Hippocampal formation (tissue), 2 donors: ENCODE data around the gene ELP1.
A peak's percentile ranks its signal among the peaks of the same experiment; 100 is the strongest.
"Not testable (repeated sequence)": the region's sequence is repeated elsewhere in the genome, so short reads cannot be mapped to it uniquely, and the experiment has no call there.

ENCODE experiments used
- DNase-seq, 2 donors: peaks; one replicate each; lab custom pipeline; 2025; lab: John Stamatoyannopoulos, UW

ELP1 gene

DNA sequence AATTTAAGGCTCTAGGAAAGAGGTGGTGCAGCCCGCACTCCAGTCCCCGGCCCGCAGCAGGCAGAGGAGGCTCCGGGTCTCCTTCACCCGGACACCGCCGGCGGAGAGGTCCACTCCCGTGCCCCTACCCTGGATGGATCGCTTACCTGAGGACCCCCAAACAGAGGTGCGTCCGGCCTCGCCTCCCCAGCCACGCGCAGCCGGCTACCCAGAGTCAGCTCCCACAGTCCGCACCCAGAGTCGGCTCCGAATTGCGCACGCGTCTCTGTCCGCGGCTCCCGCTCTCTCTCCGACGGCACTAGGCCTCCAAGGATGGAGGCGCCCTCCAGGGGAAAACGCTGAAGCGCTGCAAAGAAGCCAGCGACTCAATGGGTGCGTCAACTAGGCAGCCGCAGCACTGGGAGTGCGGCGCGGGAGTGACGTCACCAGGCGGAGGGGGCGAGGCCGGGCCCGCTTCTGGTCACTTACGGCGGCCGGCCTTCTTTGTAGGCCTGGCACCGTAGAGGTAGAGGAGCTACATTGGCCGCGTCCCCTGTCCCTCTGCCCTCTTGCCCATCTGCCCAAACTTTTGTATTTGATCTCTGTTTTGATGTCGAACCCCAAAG, at the start of gene ELP1:
ELP1 (minus strand) TSS at position 407 of the 605 bp plus-strand sequence. CDS start 2,978 bp downstream, outside the sequence.
- DNase-seq: peak; percentile 82 to 84

DNA sequence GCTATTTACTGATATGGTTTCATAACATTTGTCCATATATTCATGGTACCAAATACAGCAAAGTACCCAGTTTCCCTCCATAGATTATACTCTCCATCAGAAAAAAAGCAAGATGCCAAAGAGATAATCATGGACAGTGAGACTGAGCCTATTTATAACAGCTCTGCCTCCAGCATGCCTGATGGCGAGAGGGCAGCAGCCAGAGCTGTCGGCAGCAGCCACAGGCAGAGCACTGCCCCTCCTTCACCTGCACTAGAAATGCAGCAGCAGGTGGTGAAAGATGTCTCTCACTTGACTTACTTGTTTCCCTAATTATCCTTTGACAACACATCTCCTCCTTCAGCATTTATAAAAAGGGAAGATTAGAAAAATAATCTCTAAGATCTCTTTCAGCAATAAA, 47.0 kb upstream of the ELP1 start:
- no peak for DNase-seq

DNA sequence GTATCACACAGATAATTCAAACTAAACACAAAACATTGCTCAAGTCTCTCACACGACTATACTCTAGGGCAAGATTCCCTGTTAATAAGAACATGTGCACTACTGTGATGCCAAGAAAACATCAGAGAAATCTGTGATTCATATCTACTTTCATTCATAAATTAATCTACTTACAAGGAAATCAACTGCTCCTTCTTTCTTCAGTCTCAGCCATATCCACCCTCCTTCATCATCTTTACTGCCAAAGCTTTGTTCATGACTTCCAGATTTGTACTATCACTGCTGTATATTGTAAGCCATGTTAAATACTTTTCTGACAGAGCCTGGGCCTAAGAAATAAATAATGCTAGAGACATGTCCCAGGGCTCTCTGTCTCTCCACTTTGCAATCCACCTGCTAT, 44.3 kb upstream of the ELP1 start:
- DNase-seq: no peak

- no peak for DNase-seq
These were observed 40.0 kb upstream of the ELP1 start for GRCh38 chr9:108973895-108974294.

- DNase-seq: no peak
These were observed 38.8 kb upstream of the ELP1 start for GRCh38 chr9:108972626-108973209.

DNA sequence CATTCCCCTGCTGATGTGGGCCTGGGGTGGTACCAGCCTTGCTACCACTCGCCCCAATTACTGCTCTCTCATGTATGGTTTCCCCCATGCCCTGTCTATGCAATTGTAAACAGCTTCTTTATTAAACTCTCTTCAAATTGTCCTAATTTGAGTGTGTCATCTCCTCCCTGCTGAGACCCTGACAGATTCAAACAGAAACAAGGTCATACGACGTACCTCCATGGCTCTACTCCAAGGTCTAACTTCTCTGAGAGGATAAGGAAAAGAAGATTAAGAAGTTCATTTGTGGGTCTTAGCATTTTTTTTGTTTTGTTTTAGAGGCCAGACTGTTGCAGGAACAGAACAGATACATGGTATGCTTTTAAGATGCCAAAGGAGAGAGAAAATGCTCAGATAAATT, 38.3 kb upstream of the ELP1 start:
- DNase-seq: no peak

- not testable (repeated sequence) for DNase-seq
These were observed 37.5 kb upstream of the ELP1 start for GRCh38 chr9:108971392-108971791.

- DNase-seq: peak in 1 of 2 donors; percentile 52
These were observed 34.0 kb upstream of the ELP1 start for GRCh38 chr9:108967916-108968315.

- no peak for DNase-seq
These were observed 29.7 kb upstream of the ELP1 start for GRCh38 chr9:108963459-108964143.

- DNase-seq: no peak
These were observed 27.2 kb upstream of the ELP1 start for GRCh38 chr9:108961151-108961550.

GRCh38 chr9:108960331-108960730, 26.4 kb upstream of the ELP1 start:
- no peak for DNase-seq

DNA sequence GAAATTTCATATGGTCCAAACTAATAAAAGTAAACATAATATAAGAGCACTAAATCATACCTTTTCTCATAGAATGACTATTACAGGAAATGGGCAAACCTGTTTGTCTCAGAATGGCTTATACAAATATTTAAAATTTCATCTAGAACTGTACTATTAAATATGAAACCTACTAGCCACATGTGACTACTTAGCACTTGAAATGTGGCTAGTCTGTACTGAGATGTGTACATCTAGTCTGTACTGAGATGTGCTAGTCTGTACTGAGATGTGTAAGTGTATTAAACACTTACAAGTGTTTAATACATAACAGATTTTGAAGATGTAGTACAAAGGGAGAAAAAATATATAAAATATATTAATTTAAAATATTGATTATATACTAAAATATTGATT, 22.7 kb upstream of the ELP1 start:
- DNase-seq: no peak

DNA sequence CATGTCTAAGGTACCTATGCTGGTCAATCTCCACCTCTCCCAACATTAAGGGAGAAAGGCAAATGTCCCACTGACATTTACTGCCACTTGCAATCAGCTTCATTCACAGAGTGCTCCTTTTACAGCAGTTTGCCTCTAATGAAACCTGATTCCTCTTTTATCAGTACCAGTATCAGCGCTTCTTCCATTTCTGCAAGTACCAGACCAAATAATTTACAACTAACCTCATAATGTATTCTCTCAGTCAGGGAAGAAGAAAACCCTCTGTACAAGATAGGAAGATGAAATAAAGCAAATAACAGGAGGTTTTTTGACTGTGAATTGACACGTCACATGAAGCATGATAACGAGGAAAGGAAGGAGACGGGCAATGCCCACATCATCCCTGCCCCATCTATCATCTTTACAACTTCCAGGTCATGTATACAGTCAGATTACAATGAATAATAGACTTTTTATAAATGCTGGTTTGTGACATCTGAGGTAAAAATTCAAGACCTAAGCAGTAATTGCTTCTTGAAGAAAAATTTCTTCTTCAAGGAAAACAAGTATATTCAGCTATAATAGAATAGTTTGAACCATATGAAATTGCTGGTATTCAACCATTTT, 22.2 kb upstream of the ELP1 start:
- no peak for DNase-seq

DNA sequence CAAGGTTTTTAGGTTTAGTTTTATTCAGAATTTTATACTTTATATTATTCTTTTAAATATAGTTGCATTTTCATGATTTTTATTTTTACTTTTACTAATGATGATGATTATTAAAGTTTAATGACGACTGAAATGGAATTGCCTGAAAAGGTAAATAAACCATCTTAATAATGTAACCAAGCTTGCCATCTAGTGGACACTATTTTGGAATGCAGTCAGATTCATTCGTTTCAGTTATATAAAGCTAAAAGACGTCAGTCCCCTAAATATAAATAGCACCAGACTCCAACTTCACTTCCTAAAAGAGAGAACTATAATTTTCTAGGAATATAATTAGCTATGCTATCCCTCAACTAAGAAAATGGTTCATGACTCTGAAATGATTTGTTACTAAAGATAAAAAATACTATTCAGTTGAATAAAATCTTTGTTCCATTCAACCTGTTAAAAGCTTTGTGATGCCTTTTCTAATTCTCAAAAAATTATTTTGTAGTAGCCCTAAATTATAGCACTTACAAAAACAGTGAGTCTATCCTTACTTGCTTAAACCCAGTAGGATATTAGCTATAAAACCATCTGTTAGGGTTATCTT, 20.2 kb upstream of the ELP1 start:
- DNase-seq: peak in 1 of 2 donors; percentile 65

- DNase-seq: no peak
These were observed 17.7 kb upstream of the ELP1 start for GRCh38 chr9:108951578-108951977.

DNA sequence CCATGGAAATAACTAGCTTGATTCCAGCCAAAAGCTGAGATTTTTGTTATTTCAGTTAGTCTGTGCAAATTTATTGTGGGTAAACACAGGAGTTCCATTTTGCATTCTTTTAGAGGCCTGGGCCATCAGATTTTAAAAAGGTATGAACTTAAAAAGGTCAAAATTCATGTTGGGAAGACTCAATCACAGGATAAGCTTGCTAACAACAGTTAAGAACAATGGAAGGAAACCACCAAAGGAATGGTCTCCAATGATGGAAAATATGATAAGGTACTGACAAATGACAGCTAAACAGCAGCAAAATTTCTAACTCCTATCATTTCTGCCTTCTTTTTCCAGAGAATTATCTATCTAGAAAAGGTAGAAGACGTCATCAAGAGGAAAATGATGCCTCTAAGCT, 16.2 kb upstream of the ELP1 start:
- DNase-seq: no peak

- no peak for DNase-seq
These were observed 6.1 kb upstream of the ELP1 start for GRCh38 chr9:108939975-108940374.

DNA sequence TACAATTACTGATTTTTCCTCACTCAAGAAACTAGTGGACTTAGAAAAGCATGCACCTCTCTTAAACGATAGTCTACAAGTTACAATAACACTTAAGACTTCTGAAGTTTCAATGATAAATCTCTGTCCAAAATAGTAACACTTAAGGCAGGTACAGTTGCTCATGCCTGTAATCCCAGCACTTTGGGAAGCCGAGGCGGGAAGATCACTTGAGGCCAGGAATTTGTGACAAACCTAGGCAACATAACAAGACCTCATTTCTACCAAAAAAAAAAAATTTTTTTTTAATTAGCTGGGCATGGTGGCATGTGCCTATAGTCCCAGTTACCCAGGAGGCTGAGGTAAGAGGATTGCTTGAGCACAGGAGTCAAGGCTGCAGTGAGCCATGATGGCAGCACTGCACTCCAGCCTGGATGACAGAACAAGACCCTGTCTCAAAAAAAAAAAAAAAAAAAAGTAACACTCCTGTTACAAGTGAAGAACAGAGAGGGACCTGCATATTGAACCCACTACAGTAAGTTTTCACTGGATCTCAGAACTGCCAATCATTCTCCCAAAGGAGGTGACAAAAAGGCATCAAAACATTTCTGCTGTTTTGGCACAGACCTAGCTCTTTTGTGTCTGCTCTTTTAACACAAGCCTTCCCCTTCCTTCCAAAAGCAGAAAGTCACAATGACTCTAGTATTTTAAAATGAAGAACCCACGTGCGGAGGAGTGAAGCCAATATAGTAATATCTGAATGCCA, 3.8 kb upstream of the ELP1 start:
- no peak for DNase-seq

DNA sequence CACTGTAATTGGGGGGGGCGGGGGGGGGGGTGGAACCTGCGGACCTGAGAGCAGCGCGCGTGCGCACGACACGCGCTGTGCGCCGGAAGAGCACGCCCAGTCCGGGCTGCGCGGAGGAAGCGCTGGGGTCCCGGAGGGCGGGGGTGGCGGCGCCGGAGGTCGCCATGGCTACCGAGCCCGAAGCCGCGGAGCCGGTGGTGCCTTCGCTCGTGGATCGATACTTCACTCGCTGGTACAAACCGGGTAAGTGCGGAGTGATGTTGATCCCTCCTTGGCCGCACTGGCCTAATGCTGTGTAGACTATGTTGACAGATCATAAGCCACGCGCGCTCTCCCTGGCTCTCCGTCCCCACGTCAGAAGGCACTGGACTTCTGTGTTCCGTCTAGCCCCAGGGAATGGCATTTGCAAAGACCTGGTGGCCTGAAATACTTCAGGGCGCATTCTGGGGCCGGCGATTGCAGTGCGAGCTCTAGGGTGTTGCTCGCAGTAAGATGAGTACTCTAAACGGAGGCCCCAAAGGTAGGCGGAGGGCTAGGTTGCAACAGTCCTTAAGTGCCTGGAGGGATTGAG, 484 bp upstream of the ELP1 start, which contains the start of gene ABITRAM:
ABITRAM (plus strand) TSS at position 78 of the 571 bp plus-strand sequence; CDS start at position 165, 87 bp downstream.
- peak; percentile 80 to 82 for DNase-seq

DNA sequence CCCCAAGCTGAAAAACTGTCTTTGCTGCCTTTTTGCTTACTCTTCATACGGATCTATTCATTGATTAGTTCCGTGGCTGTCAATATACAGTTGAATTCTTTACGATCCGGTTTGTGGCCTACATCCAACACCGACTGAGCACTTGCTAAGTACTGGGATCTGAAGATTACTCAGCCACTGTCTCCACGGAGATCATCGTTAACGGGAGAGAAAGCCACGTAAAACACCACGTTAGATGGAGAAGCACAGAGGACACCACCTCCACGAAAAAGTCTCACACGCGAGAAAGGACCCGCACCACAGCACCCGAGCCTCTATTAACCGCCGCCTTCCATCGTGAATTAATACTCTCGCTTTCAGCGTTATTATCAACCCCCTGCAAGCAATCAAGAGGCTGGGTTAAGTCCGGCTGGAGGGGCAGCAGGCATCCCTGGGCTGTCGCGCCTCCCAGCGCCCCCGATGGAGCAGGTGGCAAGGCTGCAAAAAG, 650 bp downstream of the ELP1 start:
- peak in 1 of 2 donors; percentile 53 for DNase-seq

GRCh38 chr9:108928386-108928785, 5.5 kb downstream of the ELP1 start:
- no peak for DNase-seq
